Mucosa of descending colon (tissue), 3 donors: ENCODE data around the gene SOCS1. TPM values are rescaled to one million over a fixed set of nuclear protein-coding genes. Genes with fewer than 3 reads are reported as not detected.

ENCODE experiments used
- ATAC-seq: fragments of 200-7000 bp; cut with Tn5 transposase; one replicate; pipeline ENCODE4 v1.9.1; 2020; ENCODE audit warnings: mild to moderate bottlenecking, moderate library complexity
- DNase-seq, 3 donors: peaks; one replicate each; pipeline ENCODE4 v3.0.0-alpha.2; 2020
- H3K36me3 ChIP-seq: fragments of 200-600 bp; one replicate; pipeline ENCODE4 v1.8.0; 2021; ENCODE audit warnings: low read depth, mild to moderate bottlenecking
- H3K4me1 ChIP-seq: fragments of 200-600 bp; one replicate; pipeline ENCODE4 v1.8.0; 2021; ENCODE audit warnings: low read depth, mild to moderate bottlenecking
- H3K4me3 ChIP-seq: fragments of 200-600 bp; one replicate; pipeline ENCODE4 v1.8.0; 2021; ENCODE audit warnings: mild to moderate bottlenecking
- H3K9me3 ChIP-seq: fragments of 200-600 bp; one replicate; pipeline ENCODE4 v1.8.0; 2021; ENCODE audit warnings: mild to moderate bottlenecking
- CTCF ChIP-seq: fragments of 200-600 bp; IDR thresholded peaks from one replicate; pipeline ENCODE4 v1.8.0; 2022; ENCODE audit warnings: antibody characterized with exemption, mild to moderate bottlenecking
- intact Hi-C, 2 donors: fragments of 100-400 bp; cut with DNase I in 1 of 2; cut with micrococcal nuclease in 1 of 2; formaldehyde crosslinking; loops; one replicate each; pipeline versions ENCODE4 v1.11.0 to v1.11.1; 2022; cut with DNase I, micrococcal nuclease
- total RNA-seq, 3 donors: library from RNA; stranded (reverse); fragmentation: NEBNext Ultra II Directional in 2 of 3; extraction: Animal tissue kit (Norgen Biotek cat#: 25700) in 2 of 3; gene quantifications; one replicate each; pipeline versions ENCODE4 v1.2.1 to v1.2.4, GENCODE V29; 2021 to 2023
- donor health status: DM: no; HTN: no; CAD: no; lungs with moderate emphysema.
- donor health status: DM: no; HTN: no; CAD: no.
- donor health status: DM: no; HTN: yes; CAD: no.

SOCS1 gene
- total RNA-seq, 3 donors from 2014 or later, result 4.0 to 6.5 (median 4.1) TPM

GRCh38 chr16:11273721-11274324 is 17.8 kb upstream of the SOCS1 start:
- TF ChIP-seq CTCF, result no peak
- ATAC-seq (no peak), DNase-seq (no peak)
- Histone ChIP-seq H3K9me3 (no peaks in the 10 kb centered on the region), H3K4me1 (no peaks in the 10 kb centered on the region), H3K4me3 (no peak overlapping the region), H3K36me3 (no peaks in the 10 kb centered on the region)
- intact Hi-C loops, result no loop called here

DNA sequence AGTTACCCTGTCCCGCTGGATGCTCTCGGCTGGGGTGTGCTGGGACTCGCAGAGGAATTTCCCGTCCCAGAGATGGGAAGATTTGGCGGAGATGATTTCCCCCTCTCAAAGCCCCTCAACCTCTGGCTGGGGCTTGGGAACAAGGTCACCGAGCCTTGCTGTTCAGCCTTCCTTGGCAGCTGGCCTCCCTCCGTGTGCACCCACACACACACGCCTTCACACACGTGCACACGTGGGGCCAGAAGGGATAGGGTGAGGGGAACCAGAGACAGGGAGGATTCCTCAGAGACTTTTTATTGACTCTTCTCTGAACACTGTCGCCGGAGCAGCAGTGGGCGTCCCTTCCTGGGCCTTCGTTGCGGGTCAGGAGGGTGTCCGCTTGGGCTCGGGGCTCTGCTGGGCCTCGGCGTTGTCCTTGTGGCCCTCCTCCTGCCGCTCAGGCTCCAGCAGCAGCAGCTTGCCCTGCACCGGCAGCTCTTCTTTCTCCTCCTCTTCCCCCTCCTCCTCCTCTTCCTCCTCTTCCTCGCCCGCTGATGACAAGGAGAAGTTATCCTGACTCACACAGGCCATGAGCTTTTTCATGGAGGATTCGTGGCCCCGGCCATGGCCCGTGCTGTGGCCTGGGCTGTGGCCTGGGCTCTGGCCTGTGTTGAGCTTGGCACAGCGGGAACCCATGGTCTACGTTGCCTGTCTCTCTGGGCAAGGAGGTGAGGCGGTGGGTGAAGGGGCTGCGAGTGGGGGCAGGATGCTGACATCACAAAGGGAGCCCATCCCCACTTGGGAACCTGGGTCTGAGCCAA is 17.1 kb upstream of the SOCS1 start, which contains the start of gene PRM3:
Gene PRM3 (minus strand): TSS at position 709 of the 800 bp plus-strand sequence. CDS start 34 bp downstream, at position 675.
- intact Hi-C loops, result no loop called here
- no peak for TF ChIP-seq CTCF
- no peak for ATAC-seq
- H3K36me3 ChIP-seq, result no peaks in the 10 kb centered on the region
- DNase-seq, result no peak
- H3K9me3 ChIP-seq, result no peaks in the 10 kb centered on the region
- H3K4me3 ChIP-seq, result no peak within 1 kb of the TSS
- no peaks in the 10 kb centered on the region for H3K4me1 ChIP-seq

- Histone ChIP-seq H3K9me3 (no peaks in the 10 kb centered on the region), H3K4me3 (no peak overlapping the region), H3K36me3 (no peaks in the 10 kb centered on the region), H3K4me1 (no peaks in the 10 kb centered on the region)
- no peak for ATAC-seq
- DNase-seq, result no peak
- intact Hi-C loops, result no loop called here
- TF ChIP-seq CTCF, result no peak
Observed at GRCh38 chr16:11272484-11272883, 16.5 kb upstream of the SOCS1 start.

DNA sequence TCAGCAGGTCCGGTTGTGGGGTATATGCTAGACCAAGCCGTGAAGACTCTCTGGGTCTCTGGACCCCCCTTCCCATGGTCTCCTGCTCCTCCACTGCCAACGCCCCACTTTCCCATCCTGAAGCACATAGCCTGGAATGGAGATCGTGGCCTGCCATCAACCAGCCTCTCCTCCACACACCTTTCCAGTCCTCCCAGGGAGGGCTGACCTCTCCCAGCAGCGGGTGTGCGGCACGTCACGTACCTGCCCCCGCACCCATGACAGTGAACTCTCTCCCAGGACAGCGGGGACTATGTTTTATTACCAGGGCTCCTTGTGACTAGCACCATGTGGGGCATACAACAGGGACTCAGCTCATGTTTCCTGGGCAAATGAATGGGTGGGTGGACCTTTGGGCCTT is 15.6 kb upstream of the SOCS1 start:
- Histone ChIP-seq H3K36me3 (no peaks in the 10 kb centered on the region), H3K4me1 (no peaks in the 10 kb centered on the region), H3K9me3 (no peaks in the 10 kb centered on the region), H3K4me3 (no peak overlapping the region)
- ATAC-seq (no peak), DNase-seq (no peak)
- no peak for TF ChIP-seq CTCF
- intact Hi-C loops, result no loop called here

GRCh38 chr16:11270602-11271162 is 14.7 kb upstream of the SOCS1 start:
- ATAC-seq (no peak), DNase-seq (no peak)
- Histone ChIP-seq H3K9me3 (no peaks in the 10 kb centered on the region), H3K4me3 (no peak overlapping the region), H3K36me3 (no peaks in the 10 kb centered on the region), H3K4me1 (no peaks in the 10 kb centered on the region)
- intact Hi-C loops, result no loop called here
- TF ChIP-seq CTCF, result no peak
